Urothelium cell line (cell line): ENCODE measurements around the gene KIR2DL3.
"Not testable (repeated sequence)": the region's sequence is repeated elsewhere in the genome, so short reads cannot be mapped to it uniquely, and the experiment has no call there.

Experiments
- DNase-seq: peaks from one replicate; pipeline ENCODE4 v3.0.0; 2011; ENCODE audit warnings: low spot score, mixed read lengths
- FAIRE-seq: peaks from 2 replicates; lab custom pipeline; 2011; peaks lifted over from hg19 to GRCh38; lab: Jason Lieb, UNC

KIR2DL3 gene

DNA sequence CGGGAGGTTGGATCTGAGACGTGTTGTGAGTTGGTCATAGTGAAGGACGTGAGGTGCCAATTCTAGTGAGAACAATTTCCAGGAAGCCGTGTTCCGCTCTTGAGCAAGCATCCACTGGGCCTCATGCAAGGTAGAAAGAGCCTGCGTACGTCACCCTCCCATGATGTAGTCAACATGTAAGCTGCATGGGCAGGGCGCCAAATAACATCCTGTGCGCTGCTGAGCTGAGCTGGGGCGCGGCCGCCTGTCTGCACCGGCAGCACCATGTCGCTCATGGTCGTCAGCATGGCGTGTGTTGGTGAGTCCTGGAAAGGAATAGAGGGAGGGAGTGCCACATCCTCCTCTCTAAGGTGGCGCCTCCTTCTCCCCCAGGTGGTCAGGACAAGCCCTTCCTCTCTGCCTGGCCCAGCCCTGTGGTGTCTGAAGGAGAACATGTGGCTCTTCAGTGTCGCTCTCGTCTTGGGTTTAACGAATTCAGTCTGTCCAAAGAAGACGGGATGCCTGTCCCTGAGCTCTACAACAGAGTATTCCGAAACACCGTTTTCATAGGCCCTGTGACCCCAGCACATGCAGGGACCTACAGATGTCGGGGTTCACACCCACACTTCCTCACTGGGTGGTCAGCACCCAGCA, 47.9 kb downstream of the KIR2DL3 start:
- DNase-seq, FAIRE-seq: not testable (repeated sequence)

DNA sequence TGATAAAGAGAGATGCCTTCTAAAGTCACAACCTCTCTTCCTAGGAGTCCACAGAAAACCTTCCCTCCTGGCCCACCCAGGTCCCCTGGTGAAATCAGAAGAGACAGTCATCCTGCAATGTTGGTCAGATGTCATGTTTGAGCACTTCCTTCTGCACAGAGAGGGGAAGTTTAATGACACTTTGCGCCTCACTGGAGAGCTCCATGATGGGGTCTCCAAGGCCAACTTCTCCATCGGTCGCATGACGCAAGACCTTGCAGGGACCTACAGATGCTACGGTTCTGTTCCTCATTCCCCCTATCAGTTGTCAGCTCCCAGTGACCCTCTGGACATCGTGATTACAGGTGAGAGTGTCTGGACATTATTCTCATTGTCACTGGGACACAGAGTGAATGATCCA, 49.8 kb downstream of the KIR2DL3 start:
- DNase-seq, FAIRE-seq: not testable (repeated sequence)

DNA sequence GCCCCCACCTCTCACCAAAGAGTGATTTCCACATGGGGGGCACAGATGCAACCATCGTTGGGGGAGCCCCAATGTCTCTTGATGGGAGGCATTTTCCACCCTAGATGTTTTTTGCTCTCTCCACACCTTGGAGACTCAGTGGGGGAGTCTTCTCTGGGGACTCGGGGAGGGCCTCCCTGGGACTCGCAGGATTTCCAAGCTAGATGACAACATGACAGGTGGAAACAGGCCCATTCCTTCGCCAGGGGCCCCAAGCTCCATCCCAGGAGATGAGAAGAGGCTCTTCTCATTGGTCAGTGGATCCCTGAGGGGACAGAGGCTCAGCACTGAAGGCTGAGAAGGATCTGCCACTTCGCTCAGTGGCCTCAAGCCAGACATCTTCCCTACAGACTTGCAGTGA, 52.4 kb downstream of the KIR2DL3 start:
- DNase-seq (no peak), FAIRE-seq (no peak)

DNA sequence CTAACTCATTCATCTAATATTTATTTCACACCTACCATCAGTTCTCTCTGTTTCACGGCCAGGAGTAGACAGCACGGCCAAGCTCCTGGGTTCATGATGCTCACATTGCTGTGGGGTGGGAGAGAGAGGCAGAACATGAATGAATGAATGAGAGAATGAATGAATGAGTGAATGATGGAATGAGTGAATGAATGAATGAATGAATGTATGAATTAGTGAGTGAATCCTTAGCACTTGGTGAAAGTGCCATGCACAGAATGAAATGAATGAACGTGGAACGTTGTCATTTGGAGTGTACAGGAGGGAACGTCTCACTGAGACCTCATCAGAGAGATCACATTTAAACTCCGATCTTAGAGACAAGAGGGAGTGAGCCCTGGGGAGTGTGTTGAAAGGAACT, 53.2 kb downstream of the KIR2DL3 start:
- no peak for FAIRE-seq

DNA sequence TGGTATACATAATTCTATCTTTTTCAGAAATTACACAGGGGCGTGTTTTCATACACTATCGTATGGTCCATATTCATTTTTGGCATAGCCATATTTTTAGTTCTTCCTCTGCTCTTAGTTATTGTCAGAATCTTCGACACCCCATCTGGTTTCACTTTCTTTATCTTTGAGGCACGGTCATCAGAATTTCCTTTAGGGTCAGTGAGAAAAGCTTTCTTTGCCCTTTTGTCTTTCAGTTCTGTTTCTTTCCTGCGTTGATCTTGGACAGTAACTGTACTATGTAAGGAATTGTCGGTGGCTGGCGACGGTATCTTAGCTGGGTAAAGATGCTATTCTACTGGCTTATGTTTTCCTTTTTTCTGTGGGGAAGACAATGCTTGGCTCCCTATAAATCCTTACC, 54.5 kb downstream of the KIR2DL3 start:
- FAIRE-seq: no peak

More for the DNA sequence above, 53.2 kb downstream of the KIR2DL3 start:
- DNase-seq: no peak

DNA sequence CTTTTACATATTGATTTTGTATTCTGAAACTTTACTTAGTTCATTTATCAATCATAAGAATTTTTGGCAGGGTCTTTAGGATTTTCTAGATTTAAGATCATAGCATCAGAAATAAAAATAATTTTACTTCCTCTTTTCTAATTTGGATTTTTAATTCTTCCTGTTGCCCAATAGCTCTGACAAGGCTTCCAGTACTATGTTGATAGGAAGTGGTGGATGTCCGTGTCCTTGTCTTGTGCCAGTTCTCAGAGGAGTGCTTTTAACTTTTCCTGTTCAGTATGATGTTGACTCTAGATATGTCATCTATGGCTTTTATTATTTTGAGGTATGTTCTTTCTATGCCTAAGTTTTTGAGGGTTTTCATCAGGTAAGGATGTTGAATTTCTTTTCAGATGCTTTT, 57.4 kb downstream of the KIR2DL3 start:
- no peak for FAIRE-seq
- no peak for DNase-seq

More for the DNA sequence above, 54.5 kb downstream of the KIR2DL3 start:
- DNase-seq: no peak
